Activated CD4-positive, alpha-beta T cell treated with anti-CD3 and anti-CD28 coated beads, Interleukin-2, amount 10 ng/mL, durations not matched to agents 7 days and 5 days (primary cell): Measurements from ENCODE around the gene WDR37. TPM values are rescaled to one million over a fixed set of nuclear protein-coding genes. Genes with fewer than 3 reads are reported as not detected.

Source experiments
- CTCF ChIA-PET: fragments of 350-600 bp; sonication (Branson Sonifier 250); formaldehyde crosslinking; loops from one replicate; lab custom pipeline; 2021; ENCODE audit warnings: antibody characterized with exemption; lab: Charles Lee
- POLR2A ChIA-PET: fragments of 350-600 bp; sonication (Branson Sonifier 250); formaldehyde crosslinking; loops from one replicate; lab custom pipeline; 2021; ENCODE audit warnings: antibody characterized with exemption; lab: Charles Lee
- DNase-seq: peaks from one replicate; pipeline ENCODE4 v3.0.0-alpha.2; 2020
- H3K27ac Mint-ChIP-seq: one replicate; pipeline ENCODE4 v1.8.0; 2021; ENCODE audit warnings: mild to moderate bottlenecking, moderate library complexity, mixed read lengths
- H3K27me3 Mint-ChIP-seq: one replicate; pipeline ENCODE4 v1.8.0; 2021; ENCODE audit warnings: mixed read lengths
- H3K36me3 Mint-ChIP-seq: one replicate; pipeline ENCODE4 v1.8.0; 2021; ENCODE audit warnings: low read depth, mixed read lengths
- H3K4me1 Mint-ChIP-seq: one replicate; pipeline ENCODE4 v1.8.0; 2021; ENCODE audit warnings: mixed read lengths
- H3K4me3 Mint-ChIP-seq: one replicate; pipeline ENCODE4 v1.8.0; 2021; ENCODE audit warnings: mild to moderate bottlenecking, moderate library complexity, mixed read lengths
- H3K9me3 Mint-ChIP-seq: one replicate; pipeline ENCODE4 v1.8.0; 2021; ENCODE audit warnings: mixed read lengths
- total RNA-seq, 2 experiments: library from RNA; stranded (reverse); gene quantifications; one replicate each; pipeline ENCODE4 v1.2.3, GENCODE V29; 2021

WDR37 gene
- total RNA-seq, 2 experiments from 2014 or later, result 31.9 to 35.0 TPM

DNA sequence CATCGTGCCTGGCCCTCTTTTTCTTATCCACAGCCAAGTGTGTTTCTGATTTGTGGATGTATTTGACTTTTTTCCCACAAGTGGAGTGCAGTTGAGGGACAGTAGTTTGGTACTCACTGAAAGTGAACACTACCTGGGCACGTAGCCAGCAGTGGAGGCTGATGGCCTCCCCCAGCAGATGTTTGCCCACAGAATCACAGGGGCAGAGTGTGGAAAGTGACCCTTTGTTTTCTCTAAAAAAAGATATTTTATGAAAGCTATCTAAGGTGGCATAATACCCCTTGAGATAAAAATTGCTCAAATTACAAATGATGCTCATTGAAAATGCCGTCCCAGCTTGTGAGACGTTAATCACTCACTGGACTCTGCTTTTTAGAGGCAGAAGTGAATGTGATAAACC, 29.1 kb downstream of the WDR37 start:
- Mint-ChIP-seq H3K36me3 (peaks cover 53% of the 10 kb centered on the region), H3K27ac (no peak overlapping the region), H3K4me3 (no peak overlapping the region), H3K9me3 (no peaks in the 10 kb centered on the region), H3K4me1 (peaks cover 14% of the 10 kb centered on the region), H3K27me3 (no peaks in the 10 kb centered on the region)
- POLR2A ChIA-PET, result no interaction called here
- CTCF ChIA-PET, result no interaction called here
- DNase-seq, result no peak

DNA sequence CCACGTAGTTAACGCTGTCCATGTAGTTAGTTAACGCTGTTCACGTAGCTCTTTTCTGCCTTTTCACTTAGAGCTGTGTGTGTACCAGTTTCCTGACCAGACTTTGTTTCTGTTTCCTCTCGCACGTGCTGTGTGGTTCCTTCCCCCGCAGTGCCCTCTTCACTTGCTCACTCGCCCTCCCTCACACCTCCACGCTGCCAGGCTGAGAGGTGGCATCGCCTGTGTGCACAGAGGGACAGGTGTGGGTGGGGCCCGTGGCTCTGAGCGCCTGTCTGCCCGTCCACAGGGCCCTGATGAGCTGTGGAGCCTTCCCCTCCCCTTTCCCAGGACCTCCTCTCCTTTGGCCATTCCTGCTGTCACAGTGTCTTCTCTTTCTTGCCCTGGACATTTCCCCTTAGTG, 30.6 kb downstream of the WDR37 start:
- peaks cover 53% of the 10 kb centered on the region for H3K36me3 Mint-ChIP-seq
- DNase-seq, result no peak
- ChIA-PET POLR2A (no interaction called here), CTCF (interaction anchor here (1.1 kb wide), 1 partner anchor 23 kb away, joined by 3 read pairs; no protein-coding TSS in a partner anchor)
- H3K27ac Mint-ChIP-seq, result no peak overlapping the region
- H3K27me3 Mint-ChIP-seq, result no peaks in the 10 kb centered on the region
- no peak overlapping the region for H3K4me3 Mint-ChIP-seq
- no peaks in the 10 kb centered on the region for H3K9me3 Mint-ChIP-seq
- peaks cover 14% of the 10 kb centered on the region for H3K4me1 Mint-ChIP-seq

- ChIA-PET POLR2A (no interaction called here), CTCF (interaction anchor here (1.7 kb wide), 1 partner anchor 21 kb away, joined by 6 read pairs; no protein-coding TSS in a partner anchor)
- Mint-ChIP-seq H3K4me1 (peaks cover 16% of the 10 kb centered on the region), H3K4me3 (no peak overlapping the region), H3K27ac (peak overlapping the region; percentile 46), H3K9me3 (no peaks in the 10 kb centered on the region), H3K27me3 (no peaks in the 10 kb centered on the region), H3K36me3 (peaks cover 47% of the 10 kb centered on the region)
- DNase-seq, result no peak
Measured at GRCh38 chr10:1089017-1089689, 33.0 kb downstream of the WDR37 start.

- H3K9me3 Mint-ChIP-seq, result no peaks in the 10 kb centered on the region
- no peak overlapping the region for H3K27ac Mint-ChIP-seq
- no peak overlapping the region for H3K4me3 Mint-ChIP-seq
- H3K27me3 Mint-ChIP-seq, result no peaks in the 10 kb centered on the region
- no peak for DNase-seq
- ChIA-PET POLR2A (no interaction called here), CTCF (interaction anchor here (1.3 kb wide), 1 partner anchor 19 kb away, joined by 3 read pairs; no protein-coding TSS in a partner anchor)
- peaks cover 16% of the 10 kb centered on the region for H3K4me1 Mint-ChIP-seq
- peaks cover 38% of the 10 kb centered on the region for H3K36me3 Mint-ChIP-seq
Measured at GRCh38 chr10:1090696-1091095, 34.5 kb downstream of the WDR37 start.

- H3K9me3 Mint-ChIP-seq, result no peaks in the 10 kb centered on the region
- DNase-seq, result no peak
- peaks cover 20% of the 10 kb centered on the region for H3K36me3 Mint-ChIP-seq
- H3K27ac Mint-ChIP-seq, result no peak overlapping the region
- H3K4me1 Mint-ChIP-seq, result peaks cover 3% of the 10 kb centered on the region
- no peaks in the 10 kb centered on the region for H3K27me3 Mint-ChIP-seq
- CTCF ChIA-PET, result interaction anchor here (1.4 kb wide), 1 partner anchor 16 kb away, joined by 4 read pairs; no protein-coding TSS in a partner anchor
- POLR2A ChIA-PET, result no interaction called here
- no peak overlapping the region for H3K4me3 Mint-ChIP-seq
Measured at GRCh38 chr10:1093696-1094095, 37.5 kb downstream of the WDR37 start.

DNA sequence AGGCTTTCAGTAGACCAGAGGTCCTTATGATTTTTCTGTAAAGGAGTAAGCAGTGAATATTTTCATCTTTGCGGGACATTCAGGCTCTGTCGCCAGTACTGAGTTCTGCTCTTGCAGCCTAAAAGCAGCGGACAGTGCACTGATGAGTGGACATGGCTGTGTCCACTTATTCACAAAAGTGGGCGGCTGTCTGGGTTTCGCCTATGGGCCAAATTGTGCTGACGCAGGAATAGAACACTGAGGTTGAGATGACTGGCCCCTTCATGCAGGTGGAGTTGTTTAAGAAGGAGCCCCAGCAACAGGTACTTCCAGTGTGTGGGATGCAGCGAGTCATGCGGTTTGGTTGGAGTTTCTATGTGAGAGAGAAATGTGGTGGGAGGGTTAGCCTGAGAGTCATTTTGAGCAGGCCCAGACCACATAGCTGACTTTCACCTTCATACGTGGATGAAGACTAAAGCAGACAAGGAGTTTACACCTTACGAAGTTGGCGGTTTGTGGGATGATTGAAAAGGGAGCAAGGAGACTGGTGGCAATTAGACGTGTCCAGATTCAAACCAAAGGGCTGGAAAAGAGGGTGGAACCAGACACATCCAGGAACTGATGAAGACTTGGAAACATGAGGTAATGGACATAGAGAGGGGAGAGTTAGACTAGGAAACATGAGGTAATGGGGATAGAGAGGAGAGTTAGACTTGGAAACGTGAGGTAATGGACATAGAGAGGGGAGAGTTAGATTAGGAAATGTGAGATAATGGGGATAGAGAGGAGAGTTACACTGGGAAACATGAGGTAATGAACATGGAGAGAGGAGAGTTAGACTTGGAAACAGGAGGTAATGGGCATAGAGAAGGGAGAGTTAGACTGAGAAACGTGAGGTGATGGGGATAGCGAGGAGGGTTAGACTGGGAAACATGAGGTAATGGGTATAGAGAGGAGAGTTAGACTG, 38.2 kb downstream of the WDR37 start:
- Mint-ChIP-seq H3K4me1 (peaks cover 6% of the 10 kb centered on the region), H3K9me3 (no peaks in the 10 kb centered on the region), H3K36me3 (peaks cover 19% of the 10 kb centered on the region), H3K27me3 (no peaks in the 10 kb centered on the region), H3K4me3 (no peak overlapping the region), H3K27ac (no peak overlapping the region)
- ChIA-PET CTCF (interaction anchor here (1.4 kb wide), 1 partner anchor 16 kb away, joined by 4 read pairs; no protein-coding TSS in a partner anchor), POLR2A (no interaction called here)
- DNase-seq, result no peak

DNA sequence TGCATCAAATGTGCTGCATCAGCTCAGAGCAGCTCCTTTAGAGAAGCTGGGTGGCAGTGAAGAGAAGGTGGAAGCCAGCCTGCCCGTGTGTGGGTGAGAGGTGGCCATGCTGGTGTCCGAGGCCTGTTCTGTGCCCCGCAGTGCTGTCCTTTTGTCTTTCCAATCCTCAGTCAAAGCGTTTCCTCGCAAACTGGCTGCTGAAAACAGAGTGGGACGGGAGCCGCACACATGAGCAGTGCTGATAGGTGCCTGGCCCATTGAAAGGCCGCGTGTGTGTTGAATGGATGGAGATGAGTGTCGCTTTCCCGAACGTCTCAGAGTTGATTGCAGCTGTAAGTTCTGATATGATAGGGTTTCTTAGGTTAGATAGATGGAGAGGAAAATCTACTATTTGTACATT, 39.3 kb downstream of the WDR37 start:
- no peak for DNase-seq
- POLR2A ChIA-PET, result no interaction called here
- H3K4me3 Mint-ChIP-seq, result no peak overlapping the region
- peaks cover 23% of the 10 kb centered on the region for H3K36me3 Mint-ChIP-seq
- no peaks in the 10 kb centered on the region for H3K9me3 Mint-ChIP-seq
- H3K27me3 Mint-ChIP-seq, result no peaks in the 10 kb centered on the region
- no peak overlapping the region for H3K27ac Mint-ChIP-seq
- CTCF ChIA-PET, result no interaction called here
- peaks cover 11% of the 10 kb centered on the region for H3K4me1 Mint-ChIP-seq

GRCh38 chr10:1096287-1096889, 40.2 kb downstream of the WDR37 start:
- Mint-ChIP-seq H3K36me3 (peaks cover 17% of the 10 kb centered on the region), H3K4me1 (peaks cover 11% of the 10 kb centered on the region), H3K27ac (no peak overlapping the region), H3K9me3 (no peaks in the 10 kb centered on the region), H3K4me3 (no peak overlapping the region), H3K27me3 (no peaks in the 10 kb centered on the region)
- CTCF ChIA-PET, result interaction anchor here (1.2 kb wide), 1 partner anchor 13 kb away, joined by 4 read pairs; no protein-coding TSS in a partner anchor
- POLR2A ChIA-PET, result no interaction called here
- no peak for DNase-seq

DNA sequence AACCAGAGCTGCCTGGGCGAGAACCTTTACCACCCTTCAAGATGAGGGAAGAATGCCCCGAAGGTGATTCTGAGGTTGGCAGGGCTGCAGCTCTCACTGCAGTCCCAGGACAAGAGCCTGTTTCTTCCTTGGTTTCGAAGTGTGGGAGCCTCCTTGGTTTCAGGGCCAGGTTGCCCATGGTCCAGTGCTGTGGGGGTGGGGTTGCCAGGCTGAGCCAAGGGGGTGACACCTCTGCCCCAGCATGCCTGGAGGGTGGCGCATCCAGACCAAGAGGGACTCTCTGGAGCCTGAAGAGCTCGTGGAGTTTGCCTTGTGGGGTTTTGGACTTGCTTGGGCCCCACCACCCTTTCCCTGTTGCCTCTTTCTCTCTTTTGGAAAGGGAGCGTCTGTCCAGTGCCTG, 41.3 kb downstream of the WDR37 start:
- POLR2A ChIA-PET, result no interaction called here
- H3K9me3 Mint-ChIP-seq, result no peaks in the 10 kb centered on the region
- no peaks in the 10 kb centered on the region for H3K27me3 Mint-ChIP-seq
- DNase-seq, result no peak
- CTCF ChIA-PET, result interaction anchor here (0.8 to 1.2 kb wide), 2 partner anchors 11 to 12 kb away, joined by 3 to 4 read pairs; no protein-coding TSS in a partner anchor
- H3K27ac Mint-ChIP-seq, result no peak overlapping the region
- no peak overlapping the region for H3K4me3 Mint-ChIP-seq
- H3K4me1 Mint-ChIP-seq, result peaks cover 11% of the 10 kb centered on the region
- peaks cover 22% of the 10 kb centered on the region for H3K36me3 Mint-ChIP-seq

DNA sequence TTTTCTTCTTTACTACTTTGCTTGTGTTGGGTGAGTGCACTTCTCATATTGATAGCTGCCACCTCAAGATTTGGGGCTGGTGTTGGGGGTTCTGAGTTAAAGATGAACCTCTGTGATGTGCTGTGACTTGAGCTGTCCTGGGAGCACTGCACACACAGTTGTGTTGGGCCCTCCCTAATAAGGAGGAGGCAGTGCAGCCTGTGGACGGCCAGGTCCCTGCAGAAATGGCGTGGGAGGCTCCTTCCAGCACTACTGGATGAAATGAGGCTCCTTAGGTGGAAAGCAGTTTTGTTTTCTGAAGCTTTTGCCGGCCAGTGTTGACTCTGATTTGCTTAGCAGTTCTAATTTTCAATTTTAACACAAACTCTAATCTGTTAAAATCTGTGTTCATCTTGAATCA, 44.0 kb downstream of the WDR37 start:
- H3K27ac Mint-ChIP-seq, result no peak overlapping the region
- CTCF ChIA-PET, result no interaction called here

GRCh38 chr10:1100691-1101368, 44.6 kb downstream of the WDR37 start:
- ChIA-PET POLR2A (no interaction called here), CTCF (no interaction called here)
- H3K27me3 Mint-ChIP-seq, result no peaks in the 10 kb centered on the region
- H3K4me1 Mint-ChIP-seq, result peaks cover 8% of the 10 kb centered on the region
- no peak overlapping the region for H3K4me3 Mint-ChIP-seq
- no peak overlapping the region for H3K27ac Mint-ChIP-seq
- no peak for DNase-seq
- no peaks in the 10 kb centered on the region for H3K9me3 Mint-ChIP-seq
- H3K36me3 Mint-ChIP-seq, result peaks cover 35% of the 10 kb centered on the region

More for the DNA sequence above, 44.0 kb downstream of the WDR37 start:
- POLR2A ChIA-PET, result no interaction called here
- H3K9me3 Mint-ChIP-seq, result no peaks in the 10 kb centered on the region
- no peaks in the 10 kb centered on the region for H3K27me3 Mint-ChIP-seq
- no peak overlapping the region for H3K4me3 Mint-ChIP-seq
- peaks cover 8% of the 10 kb centered on the region for H3K4me1 Mint-ChIP-seq
- no peak for DNase-seq
- peaks cover 30% of the 10 kb centered on the region for H3K36me3 Mint-ChIP-seq

DNA sequence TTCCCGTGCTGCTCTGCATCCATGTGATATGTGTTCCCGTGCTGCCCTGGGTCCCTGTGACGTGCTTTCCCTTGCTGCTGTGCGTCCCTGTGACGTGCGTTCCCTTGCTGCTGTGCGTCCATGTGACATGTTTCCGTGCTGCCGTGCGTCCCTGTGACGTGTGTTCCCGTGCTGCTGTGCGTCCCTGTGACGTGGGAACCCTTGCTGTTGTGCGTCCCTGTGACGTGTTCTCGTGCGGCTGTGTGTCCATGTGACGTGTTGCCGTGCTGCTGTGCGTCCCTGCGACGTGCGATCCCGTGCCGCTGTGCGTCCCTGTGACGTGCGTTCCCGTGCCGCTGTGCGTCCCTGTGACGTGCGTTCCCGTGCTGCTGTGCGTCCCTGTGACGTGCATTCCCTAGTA, 45.8 kb downstream of the WDR37 start:
- peaks cover 45% of the 10 kb centered on the region for H3K36me3 Mint-ChIP-seq
- ChIA-PET CTCF (no interaction called here), POLR2A (no interaction called here)
- H3K9me3 Mint-ChIP-seq, result no peaks in the 10 kb centered on the region
- H3K27ac Mint-ChIP-seq, result no peak overlapping the region
- H3K27me3 Mint-ChIP-seq, result no peaks in the 10 kb centered on the region
- no peak for DNase-seq
- peaks cover 8% of the 10 kb centered on the region for H3K4me1 Mint-ChIP-seq
- no peak overlapping the region for H3K4me3 Mint-ChIP-seq
